Peyer's patch (tissue), 4 donors: ENCODE data around the gene MAST4. TPM values are rescaled to one million over a fixed set of nuclear protein-coding genes. Genes with fewer than 3 reads are reported as not detected.

ENCODE experiments used
- DNase-seq, 3 donors: peaks; one replicate each; pipeline ENCODE4 v3.0.0-alpha.2; 2017 to 2019
- H3K27ac ChIP-seq, 4 donors: fragments of 200-600 bp; sonication (generic); one replicate each; pipeline ENCODE4 v1.5.1; 2016 to 2019
- H3K27me3 ChIP-seq, 2 donors: fragments of 200-600 bp; sonication (generic); one replicate each; pipeline ENCODE4 v1.5.1; 2019
- H3K36me3 ChIP-seq, 3 donors: fragments of 200-600 bp; sonication (generic); one replicate each; pipeline ENCODE4 v1.5.1; 2016 to 2019
- H3K4me1 ChIP-seq, 4 donors: fragments of 200-600 bp; sonication (generic); one replicate each; pipeline ENCODE4 v1.5.1; 2016 to 2019
- H3K4me3 ChIP-seq, 4 donors: fragments of 200-600 bp; sonication (generic); 1 replicate in 3 of 4; 2 replicates in 1 of 4; pipeline ENCODE4 v1.5.1; 2016 to 2019; ENCODE audit warnings: mild to moderate bottlenecking in 1 of 4
- H3K9me3 ChIP-seq, 4 donors: fragments of 200-600 bp; sonication (generic); one replicate each; pipeline ENCODE4 v1.5.1; 2016 to 2019; ENCODE audit warnings: mild to moderate bottlenecking in 1 of 4
- POLR2A ChIP-seq, 2 donors: fragments of 450-650 bp; IDR thresholded peaks; one replicate each; pipeline ENCODE4 v1.5.1; 2017; ENCODE audit warnings: antibody characterized with exemption in 2 of 2, mild to moderate bottlenecking in 2 of 2, moderate library complexity in 2 of 2
- total RNA-seq, 4 donors: library from RNA; depleted of rRNA; stranded (reverse); fragments of >200 nt; gene quantifications; one replicate each; pipeline ENCODE4 v1.1.0, GENCODE V29; 2016
- TF ChIP-seq, protein P1 (sequence below), 6 experiments: fragments of 450-650 bp in 4 of 6; fragments of 200-600 bp in 2 of 6; sonication (generic) in 1 of 6; IDR thresholded peaks; one replicate each; pipeline ENCODE4 v1.5.1; 2017 to 2019; ENCODE audit warnings: antibody characterized with exemption in 6 of 6, mild to moderate bottlenecking in 3 of 6, moderate library complexity in 1 of 6

Gene MAST4
- total RNA-seq, 4 donors from 2014 or later = 20.2 to 23.1 (median 21.4) TPM

DNA sequence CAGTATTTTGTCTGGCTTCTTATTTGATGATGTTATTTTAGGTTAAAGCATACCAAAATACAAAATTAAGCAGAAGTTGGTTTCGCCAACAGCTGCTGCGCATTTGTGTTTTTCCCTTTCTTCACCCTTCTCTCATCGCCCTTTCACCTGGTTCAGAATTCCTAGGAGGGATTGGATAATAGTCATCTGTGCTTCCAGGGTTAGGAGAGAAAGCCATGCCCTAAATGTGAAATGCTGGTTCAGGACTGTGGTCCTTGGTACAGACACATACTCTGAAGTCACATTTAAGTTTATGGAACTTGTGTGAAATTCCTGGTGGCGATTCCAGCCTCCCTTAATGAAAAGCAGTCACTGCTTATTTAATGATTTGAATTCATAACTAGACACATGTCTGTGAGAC, 7.7 kb downstream of the MAST4 start:
- H3K27ac ChIP-seq = no peak overlapping the region
- TF ChIP-seq, protein P1, sequence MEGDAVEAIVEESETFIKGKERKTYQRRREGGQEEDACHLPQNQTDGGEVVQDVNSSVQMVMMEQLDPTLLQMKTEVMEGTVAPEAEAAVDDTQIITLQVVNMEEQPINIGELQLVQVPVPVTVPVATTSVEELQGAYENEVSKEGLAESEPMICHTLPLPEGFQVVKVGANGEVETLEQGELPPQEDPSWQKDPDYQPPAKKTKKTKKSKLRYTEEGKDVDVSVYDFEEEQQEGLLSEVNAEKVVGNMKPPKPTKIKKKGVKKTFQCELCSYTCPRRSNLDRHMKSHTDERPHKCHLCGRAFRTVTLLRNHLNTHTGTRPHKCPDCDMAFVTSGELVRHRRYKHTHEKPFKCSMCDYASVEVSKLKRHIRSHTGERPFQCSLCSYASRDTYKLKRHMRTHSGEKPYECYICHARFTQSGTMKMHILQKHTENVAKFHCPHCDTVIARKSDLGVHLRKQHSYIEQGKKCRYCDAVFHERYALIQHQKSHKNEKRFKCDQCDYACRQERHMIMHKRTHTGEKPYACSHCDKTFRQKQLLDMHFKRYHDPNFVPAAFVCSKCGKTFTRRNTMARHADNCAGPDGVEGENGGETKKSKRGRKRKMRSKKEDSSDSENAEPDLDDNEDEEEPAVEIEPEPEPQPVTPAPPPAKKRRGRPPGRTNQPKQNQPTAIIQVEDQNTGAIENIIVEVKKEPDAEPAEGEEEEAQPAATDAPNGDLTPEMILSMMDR (IDR thresholded peaks at IDR 0.05) = no peak
- TF ChIP-seq POLR2A (IDR thresholded peaks at IDR 0.05) = no peak
- H3K9me3 ChIP-seq = no peaks in the 10 kb centered on the region
- H3K27me3 ChIP-seq = no peaks in the 10 kb centered on the region
- no peaks in the 10 kb centered on the region for H3K36me3 ChIP-seq
- no peaks in the 10 kb centered on the region for H3K4me1 ChIP-seq
- H3K4me3 ChIP-seq = no peak overlapping the region
- DNase-seq = no peak

DNA sequence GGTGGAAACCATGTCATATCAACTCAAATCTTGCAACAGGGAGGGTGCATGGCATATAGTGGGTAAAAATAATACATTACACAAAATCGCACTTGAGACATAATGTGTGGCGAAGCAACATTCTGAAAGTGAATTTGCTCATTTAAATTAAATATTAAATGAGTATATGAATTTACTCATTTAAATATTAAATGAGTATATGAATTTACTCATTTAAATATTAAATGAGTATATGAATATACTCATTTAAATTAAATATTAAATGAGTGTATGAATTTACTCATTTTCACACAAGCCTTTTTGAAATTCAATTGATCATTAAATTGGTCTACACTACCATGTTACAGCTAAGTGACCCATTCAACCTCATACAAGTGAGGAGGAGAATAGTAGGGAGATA, 10.5 kb downstream of the MAST4 start:
- TF ChIP-seq, protein P1 (IDR thresholded peaks at IDR 0.05) = no peak
- TF ChIP-seq POLR2A (IDR thresholded peaks at IDR 0.05) = no peak
- H3K36me3 ChIP-seq = no peaks in the 10 kb centered on the region
- H3K9me3 ChIP-seq = no peaks in the 10 kb centered on the region
- no peak for DNase-seq
- no peak overlapping the region for H3K4me3 ChIP-seq
- no peaks in the 10 kb centered on the region for H3K27me3 ChIP-seq
- H3K4me1 ChIP-seq = no peaks in the 10 kb centered on the region
- no peak overlapping the region for H3K27ac ChIP-seq

DNA sequence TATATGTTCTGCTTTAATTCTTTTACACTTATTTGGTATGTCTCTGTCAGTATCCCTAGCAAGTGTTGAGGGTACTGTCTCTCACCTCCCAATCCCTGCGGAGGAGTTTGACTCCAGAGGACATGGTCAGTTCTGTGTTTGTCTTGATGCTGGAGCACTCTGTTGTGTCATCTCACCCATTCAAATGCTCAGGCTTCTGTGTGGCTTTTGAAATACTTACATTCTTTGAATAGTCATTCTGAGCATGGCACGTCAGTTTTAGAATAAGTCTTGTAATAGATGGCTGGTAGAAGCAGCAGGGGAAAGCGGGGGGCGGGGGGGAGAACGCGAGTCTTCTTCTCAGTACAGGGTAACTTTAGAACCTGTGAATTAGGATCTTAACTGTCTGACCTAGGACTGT, 12.3 kb downstream of the MAST4 start:
- DNase-seq = no peak
- no peak for TF ChIP-seq POLR2A (IDR thresholded peaks at IDR 0.05)
- TF ChIP-seq, protein P1 (IDR thresholded peaks at IDR 0.05) = no peak
- no peaks in the 10 kb centered on the region for H3K27me3 ChIP-seq

GRCh38 chr5:66609615-66610014, 13.4 kb downstream of the MAST4 start:
- H3K4me1 ChIP-seq = no peaks in the 10 kb centered on the region
- no peaks in the 10 kb centered on the region for H3K36me3 ChIP-seq
- DNase-seq = no peak
- H3K27me3 ChIP-seq = no peaks in the 10 kb centered on the region
- no peaks in the 10 kb centered on the region for H3K9me3 ChIP-seq
- TF ChIP-seq POLR2A (IDR thresholded peaks at IDR 0.05) = no peak
- TF ChIP-seq, protein P1 (IDR thresholded peaks at IDR 0.05) = no peak
- no peak overlapping the region for H3K27ac ChIP-seq
- H3K4me3 ChIP-seq = no peak overlapping the region

More for the DNA sequence above, 12.3 kb downstream of the MAST4 start:
- H3K4me1 ChIP-seq = no peaks in the 10 kb centered on the region
- H3K9me3 ChIP-seq = no peaks in the 10 kb centered on the region
- no peak overlapping the region for H3K4me3 ChIP-seq
- no peaks in the 10 kb centered on the region for H3K36me3 ChIP-seq
- no peak overlapping the region for H3K27ac ChIP-seq

DNA sequence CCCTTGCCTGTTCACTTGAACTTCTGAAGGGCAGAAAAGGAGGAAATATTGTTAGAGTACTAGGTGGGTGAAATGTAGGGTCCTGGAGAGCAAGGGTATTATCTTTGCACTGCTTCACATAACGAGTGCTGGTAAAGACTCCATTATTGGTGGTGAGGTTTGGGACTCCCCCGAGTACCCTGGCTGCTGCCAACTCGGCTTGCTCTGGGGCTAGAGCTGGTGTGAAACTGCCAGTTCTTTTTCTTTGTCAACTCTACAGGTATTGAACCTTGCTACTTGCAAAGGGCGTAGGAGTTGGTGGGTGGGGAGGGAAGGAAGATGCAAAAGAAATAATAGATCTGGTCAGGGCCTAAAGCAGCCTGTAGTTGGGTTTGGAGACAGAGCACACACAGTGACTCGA, 16.0 kb downstream of the MAST4 start:
- H3K27ac ChIP-seq = no peak overlapping the region
- TF ChIP-seq, protein P1 (IDR thresholded peaks at IDR 0.05) = no peak
- TF ChIP-seq POLR2A (IDR thresholded peaks at IDR 0.05) = no peak
- no peak for DNase-seq
- H3K4me3 ChIP-seq = no peak overlapping the region
- no peaks in the 10 kb centered on the region for H3K9me3 ChIP-seq
- no peaks in the 10 kb centered on the region for H3K36me3 ChIP-seq
- H3K4me1 ChIP-seq = peaks cover 0 to 9% (median 0%) of the 10 kb centered on the region in 4 donors
- H3K27me3 ChIP-seq = no peaks in the 10 kb centered on the region

DNA sequence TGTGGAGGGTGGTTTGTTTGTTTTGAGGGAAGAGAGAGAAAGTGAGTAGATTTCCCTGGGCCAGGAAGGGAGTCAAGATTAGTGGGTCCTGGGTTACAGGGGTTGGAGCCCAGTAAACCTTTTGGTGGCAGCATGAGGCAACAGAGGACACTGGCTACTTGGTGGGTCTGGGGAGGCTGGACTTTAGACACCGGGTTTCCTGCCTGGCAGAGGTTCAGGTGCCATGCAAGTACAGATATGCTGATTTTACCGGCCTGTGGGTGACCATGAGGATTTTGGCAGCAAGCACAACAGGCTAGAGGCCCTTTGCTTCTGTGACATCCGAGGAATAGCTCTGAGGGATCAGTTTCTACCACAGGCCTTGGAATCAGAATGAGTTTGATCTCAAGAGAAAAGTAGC, 18.9 kb downstream of the MAST4 start:
- DNase-seq = no peak
- Histone ChIP-seq H3K36me3 (no peaks in the 10 kb centered on the region), H3K27me3 (no peaks in the 10 kb centered on the region), H3K9me3 (no peaks in the 10 kb centered on the region), H3K27ac (no peak overlapping the region), H3K4me1 (peaks cover 0 to 9% (median 0%) of the 10 kb centered on the region in 4 donors), H3K4me3 (no peak overlapping the region)
- no peak for TF ChIP-seq POLR2A (IDR thresholded peaks at IDR 0.05)
- TF ChIP-seq, protein P1 (IDR thresholded peaks at IDR 0.05) = no peak
